Stimulated activated CD8-positive, alpha-beta memory T cell treated with anti-CD3 and anti-CD28 coated beads, Interleukin-4, amount 100 ng/mL, for 4 hours (primary cell): Measurements from ENCODE around the gene CELA3A.
"Not testable (repeated sequence)": the region's sequence is repeated elsewhere in the genome, so short reads cannot be mapped to it uniquely, and the experiment has no call there.

Experiments used
- DNase-seq, 2 donors: peaks; one replicate each; pipeline ENCODE4 v3.0.0-alpha.2; 2020; ENCODE audit warnings: low read depth in 2 of 2, low spot score in 1 of 2

Gene CELA3A, protein sequence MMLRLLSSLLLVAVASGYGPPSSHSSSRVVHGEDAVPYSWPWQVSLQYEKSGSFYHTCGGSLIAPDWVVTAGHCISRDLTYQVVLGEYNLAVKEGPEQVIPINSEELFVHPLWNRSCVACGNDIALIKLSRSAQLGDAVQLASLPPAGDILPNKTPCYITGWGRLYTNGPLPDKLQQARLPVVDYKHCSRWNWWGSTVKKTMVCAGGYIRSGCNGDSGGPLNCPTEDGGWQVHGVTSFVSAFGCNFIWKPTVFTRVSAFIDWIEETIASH

DNA sequence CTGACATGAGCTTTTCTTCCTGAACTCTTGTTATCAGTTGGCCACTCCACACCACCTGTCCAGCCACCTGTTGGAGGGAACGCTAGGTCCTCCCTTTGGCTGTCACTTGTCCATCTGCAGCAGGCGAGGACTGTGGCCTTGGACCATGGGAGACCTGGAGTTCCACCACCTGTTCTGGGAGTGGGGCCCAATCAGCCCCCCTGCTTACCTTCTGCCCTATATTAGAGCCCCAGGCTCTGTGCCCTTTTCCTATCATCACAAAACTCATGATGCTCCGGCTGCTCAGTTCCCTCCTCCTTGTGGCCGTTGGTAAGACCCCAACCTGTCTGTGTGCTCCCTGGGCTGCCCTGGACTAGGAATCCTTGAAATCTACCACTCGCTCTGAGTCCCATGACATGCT lies at the start of gene CELA3A:
Gene CELA3A, plus strand, starts transcription at position 249 of the 400 bp plus-strand sequence. Its CDS starts 18 bp downstream, at position 267.
- DNase-seq: no peak

DNA sequence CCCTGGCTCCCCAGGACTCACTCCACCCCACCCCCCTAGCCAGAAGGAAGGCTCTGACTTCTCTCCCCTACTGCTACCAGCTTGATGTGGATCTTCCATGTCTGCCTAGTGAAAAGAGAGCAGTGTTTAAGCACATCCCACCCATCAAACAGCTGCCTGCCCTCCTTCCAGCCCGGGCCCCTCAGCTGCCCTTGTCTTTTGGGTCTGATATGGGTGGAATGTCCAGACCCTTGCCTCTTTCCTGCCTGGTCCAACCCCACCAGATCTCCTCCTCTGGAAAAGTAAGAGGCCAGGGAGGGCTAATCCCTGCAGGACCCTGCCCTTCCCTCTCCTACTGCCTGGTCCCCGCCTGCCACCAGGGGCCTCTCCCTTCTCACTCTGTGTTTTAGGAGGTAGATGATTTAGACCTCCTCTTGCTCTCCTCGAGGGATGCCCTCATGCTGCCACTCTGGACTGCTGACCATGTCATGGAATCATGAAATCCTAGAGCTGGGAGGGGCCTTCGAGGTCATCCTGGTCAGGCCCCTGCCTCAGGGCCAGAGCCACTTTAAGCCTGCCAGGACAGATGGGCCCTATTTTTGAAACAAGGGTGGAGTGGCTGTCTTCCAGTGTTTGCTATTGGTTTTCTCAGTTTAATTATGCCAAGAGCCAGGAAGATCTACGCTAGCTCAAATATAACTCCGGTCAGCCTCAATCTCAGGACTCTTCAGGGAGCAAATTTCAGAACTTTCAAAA lies 48.5 kb upstream of the CELA3A start:
- DNase-seq: no peak

- DNase-seq: no peak
Measured at GRCh38 chr1:21955058-21955457, 46.4 kb upstream of the CELA3A start.

DNA sequence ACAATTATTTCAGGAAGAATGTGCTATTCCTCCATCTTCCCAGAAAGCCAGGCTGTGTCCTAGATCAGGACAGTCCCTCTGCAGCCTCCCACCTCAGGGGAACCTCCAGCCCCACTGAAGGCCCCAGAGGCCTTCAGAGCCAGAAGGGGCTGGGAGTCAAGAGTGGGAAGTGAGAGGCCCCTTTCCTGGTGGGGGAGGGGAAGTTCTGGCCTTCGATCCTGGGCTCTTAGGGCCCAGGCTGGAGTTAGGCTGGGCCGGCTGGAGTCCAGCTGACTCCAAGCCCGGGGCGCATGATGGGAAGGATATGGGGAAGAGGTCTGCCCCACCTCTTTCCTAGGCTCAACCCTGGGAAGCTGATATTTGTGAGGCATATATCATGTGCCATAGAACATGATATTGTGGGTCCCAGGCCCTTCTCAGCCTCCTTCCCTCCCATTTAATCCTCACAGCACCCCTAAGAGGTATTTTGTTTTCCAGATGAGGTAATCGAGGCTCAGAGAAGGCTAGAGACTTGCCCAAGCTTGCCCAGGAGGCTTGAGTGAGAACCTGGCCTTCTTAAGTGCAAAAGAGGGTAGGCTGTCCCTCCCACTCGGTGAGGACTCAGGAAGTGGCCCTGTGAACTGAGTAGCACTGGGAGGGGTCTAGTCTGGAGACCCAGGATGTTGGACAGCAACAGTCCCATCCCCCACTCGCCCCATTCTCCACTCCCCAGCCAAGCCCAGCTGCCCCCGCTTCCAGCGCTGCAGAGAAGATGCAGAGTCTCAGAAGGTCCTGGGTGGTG lies 45.8 kb upstream of the CELA3A start:
- DNase-seq: no peak

DNA sequence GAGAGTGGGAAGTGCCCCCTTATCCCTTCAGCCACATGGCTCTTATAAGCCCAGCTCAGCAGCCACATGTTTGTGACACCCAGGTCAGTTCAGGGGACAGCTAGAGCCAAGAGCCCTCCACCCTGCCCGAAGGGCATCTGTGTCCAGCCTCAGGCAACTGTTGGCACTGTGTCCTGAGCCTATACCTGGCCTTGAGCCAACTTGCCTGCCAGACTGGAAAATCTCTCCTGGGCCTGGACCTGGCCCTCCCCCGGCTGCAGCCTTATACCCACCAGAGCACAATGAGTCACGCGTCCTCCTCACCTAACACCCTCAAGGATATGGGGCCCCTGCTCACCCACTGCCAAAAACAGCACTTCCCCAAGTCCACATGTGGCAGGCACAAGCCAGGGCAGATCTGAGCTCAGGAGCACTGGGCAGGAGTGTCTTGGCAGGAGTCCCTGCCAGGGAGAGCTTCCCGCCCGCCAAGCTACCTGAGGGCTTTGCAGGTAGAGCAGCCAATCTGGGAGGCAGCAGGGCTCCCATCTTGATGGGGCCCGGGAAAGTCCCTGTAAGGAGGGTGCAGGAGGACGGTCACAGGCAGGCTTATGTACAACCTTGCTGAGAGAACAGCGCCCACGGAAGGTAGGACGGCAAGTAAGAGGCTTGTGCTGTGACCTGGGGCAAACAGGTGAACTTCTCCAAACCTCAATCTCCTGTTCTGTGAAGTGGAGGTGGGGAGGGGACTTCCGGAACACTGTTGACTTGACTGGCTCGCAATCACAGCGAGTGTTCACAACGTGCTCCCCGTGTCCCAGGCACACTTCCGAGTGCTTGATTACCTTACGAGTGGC lies 44.5 kb upstream of the CELA3A start:
- peak in 1 of 2 donors; percentile 21 for DNase-seq

GRCh38 chr1:21961337-21961736 lies 40.1 kb upstream of the CELA3A start:
- no peak for DNase-seq

DNA sequence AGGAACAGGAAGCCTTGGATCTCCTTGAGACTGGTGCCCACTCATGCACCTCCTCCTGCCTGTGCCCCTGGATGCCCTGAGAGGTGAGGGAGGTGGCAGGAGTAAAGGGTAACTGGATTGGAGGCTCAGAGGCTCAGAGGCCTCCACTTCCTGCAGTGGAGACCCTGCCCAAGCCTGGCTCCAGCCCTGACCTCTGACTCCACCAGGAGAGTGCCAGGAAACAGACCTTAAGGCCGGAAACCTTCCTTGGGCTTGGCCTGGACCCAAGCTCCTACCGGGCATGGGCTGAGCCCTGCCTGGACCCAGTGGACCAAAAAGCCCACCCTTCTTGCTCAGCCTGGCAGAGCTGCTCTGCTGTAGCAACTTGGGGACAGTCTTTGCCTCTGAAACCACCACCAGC lies 39.7 kb upstream of the CELA3A start:
- DNase-seq: no peak

GRCh38 chr1:21963477-21964217 lies 37.8 kb upstream of the CELA3A start:
- DNase-seq: peak; percentile 49 to 84

- DNase-seq: no peak
Measured at GRCh38 chr1:21966247-21967000, 35.0 kb upstream of the CELA3A start.

DNA sequence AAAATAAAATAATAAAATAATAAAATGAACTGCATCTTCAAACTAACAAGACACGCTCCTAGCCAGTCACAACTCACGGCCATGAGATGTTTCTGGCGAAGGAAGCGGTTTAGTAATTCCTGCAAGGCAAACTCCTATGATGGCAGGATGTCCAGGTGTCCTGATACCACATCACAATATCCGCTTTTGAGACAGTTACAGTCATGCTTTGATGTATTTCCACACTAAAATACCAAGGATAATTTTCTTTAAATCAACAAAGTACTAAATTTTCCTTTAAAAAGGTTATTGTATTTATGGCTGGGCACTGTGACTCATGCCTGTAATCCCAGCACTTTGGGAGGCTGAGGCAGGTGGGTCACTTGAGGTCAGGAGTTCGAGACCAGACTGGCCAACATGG lies 34.2 kb upstream of the CELA3A start:
- not testable (repeated sequence) for DNase-seq

DNA sequence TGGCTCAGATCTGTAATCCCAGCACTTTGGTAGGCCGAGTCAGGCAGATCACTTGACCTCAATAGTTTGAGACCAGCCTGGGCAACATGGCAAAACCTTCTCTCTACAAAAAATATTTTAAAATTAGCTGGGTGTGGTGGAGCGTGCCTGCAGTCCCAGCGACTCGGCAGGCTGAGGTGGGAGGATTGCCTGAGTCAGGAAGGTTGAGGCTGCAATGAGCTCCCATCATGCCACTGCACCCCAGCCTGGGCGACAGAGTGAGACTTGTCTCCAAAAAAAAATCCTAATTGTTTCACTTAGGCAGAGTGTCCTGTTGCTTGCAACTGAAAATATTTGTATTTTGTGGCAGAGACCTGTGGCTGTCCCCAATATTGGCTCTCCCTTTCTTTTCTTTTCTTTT lies 32.4 kb upstream of the CELA3A start:
- not testable (repeated sequence) for DNase-seq

GRCh38 chr1:21970523-21970922 lies 30.9 kb upstream of the CELA3A start:
- not testable (repeated sequence) for DNase-seq

GRCh38 chr1:21972973-21973441 lies 28.4 kb upstream of the CELA3A start:
- not testable (repeated sequence) for DNase-seq

DNA sequence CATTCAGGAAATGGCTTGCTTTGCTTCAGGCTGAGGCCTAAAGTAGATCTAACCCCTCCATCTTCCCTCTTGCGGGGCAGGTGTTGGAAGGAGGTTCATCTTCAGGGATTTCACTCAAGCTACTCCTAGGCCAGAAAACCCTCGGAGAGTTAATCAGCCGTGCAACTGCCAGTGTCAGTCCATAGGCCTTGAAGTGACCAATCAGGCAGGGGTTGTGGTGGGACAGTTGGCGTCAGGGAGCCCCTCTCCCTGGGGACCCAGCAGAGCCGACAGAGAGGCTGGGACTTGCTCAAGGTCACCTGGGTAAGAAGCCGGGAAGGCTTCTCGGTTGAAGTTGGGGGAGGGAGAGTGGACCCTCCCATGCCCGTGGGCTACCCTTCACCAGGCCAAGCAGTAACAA lies 27.5 kb upstream of the CELA3A start:
- not testable (repeated sequence) for DNase-seq

GRCh38 chr1:21974699-21975098 lies 26.8 kb upstream of the CELA3A start:
- not testable (repeated sequence) for DNase-seq

DNA sequence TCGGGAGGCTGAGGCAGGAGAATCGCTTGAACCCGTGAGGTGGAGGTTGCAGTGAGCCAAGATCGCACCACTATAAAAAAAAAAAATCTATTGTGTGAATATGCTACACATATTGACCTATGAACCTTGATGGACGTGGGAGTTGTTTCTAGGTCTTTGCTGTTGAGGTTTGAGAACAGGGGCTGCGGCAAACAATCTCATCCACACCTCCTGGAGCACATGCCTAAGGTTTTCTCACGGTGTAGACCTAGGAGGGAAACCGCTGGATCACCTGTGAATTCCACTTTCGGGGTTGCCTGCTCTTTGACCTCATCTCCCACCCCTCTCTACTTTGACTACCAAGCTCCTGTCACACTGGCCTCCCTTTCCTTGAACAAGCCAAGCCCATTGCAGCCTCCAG lies 26.2 kb upstream of the CELA3A start:
- not testable (repeated sequence) for DNase-seq

- not testable (repeated sequence) for DNase-seq
Measured at GRCh38 chr1:21976703-21977239, 24.7 kb upstream of the CELA3A start, which contains the start of gene CELA3B. Gene CELA3B (plus strand): TSS chr1:21977022. CDS start chr1:21977040, 18 bp downstream.

DNA sequence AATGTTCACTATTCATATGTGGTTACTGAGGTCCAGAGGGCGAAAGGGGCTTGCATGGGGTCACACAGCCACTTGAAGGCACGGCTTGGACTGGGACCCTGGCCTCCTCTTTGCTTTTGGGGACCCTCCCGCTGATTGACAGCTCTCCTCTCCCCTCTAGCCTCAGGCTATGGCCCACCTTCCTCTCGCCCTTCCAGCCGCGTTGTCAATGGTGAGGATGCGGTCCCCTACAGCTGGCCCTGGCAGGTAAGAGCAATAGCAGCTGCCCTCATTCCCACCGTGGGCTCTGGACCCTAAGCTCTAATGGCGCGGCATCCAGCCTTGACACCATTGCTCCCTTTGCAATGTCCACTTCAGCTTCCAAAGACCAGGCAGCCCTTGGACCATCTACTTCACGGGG lies 23.2 kb upstream of the CELA3A start:
- not testable (repeated sequence) for DNase-seq
